HCT116 (cell line): ENCODE measurements around the gene CDKN2B-AS1.

Experiments used
- EZH2 ChIP-seq: fragments of 200-600 bp; sonication (generic); IDR thresholded peaks from 2 replicates; pipeline ENCODE4 v1.6.1; 2017; ENCODE audit warnings: antibody characterized with exemption, mixed run types
- POLR2A ChIP-seq: IDR thresholded peaks from 2 replicates; pipeline ENCODE4 v1.7.0; 2011; ENCODE audit warnings: borderline replicate concordance; ENCODE audit not compliant: insufficient read depth, insufficient read length; ENCODE audit errors: extremely low read depth
- POLR2AphosphoS5 ChIP-seq: IDR thresholded peaks from 2 replicates; pipeline ENCODE4 v1.6.1; 2011; ENCODE audit warnings: mild to moderate bottlenecking, low read depth, low read length, moderate library complexity
- RAD21 ChIP-seq: IDR thresholded peaks from 2 replicates; pipeline ENCODE4 v1.6.1; 2012; ENCODE audit warnings: low read depth, mild to moderate bottlenecking
- SIN3A ChIP-seq: IDR thresholded peaks from 2 replicates; pipeline ENCODE4 v1.6.1; 2012; ENCODE audit warnings: low read depth
- TF ChIP-seq, protein P1 (sequence below), 3 experiments: fragments of 200-600 bp in 1 of 3; sonication (generic) in 1 of 3; IDR thresholded peaks in 2 of 3; conservative IDR thresholded peaks in 1 of 3; 2 replicates each; pipeline ENCODE4 v1.5.1; 2012 to 2017; ENCODE audit warnings: low read depth in 2 of 3, low read length in 2 of 3, antibody characterized with exemption in 1 of 3, borderline replicate concordance in 1 of 3, control low read depth in 1 of 3, mild to moderate bottlenecking in 1 of 3, mixed read lengths in 1 of 3, mixed run types in 1 of 3, moderate library complexity in 1 of 3; ENCODE audit not compliant: insufficient read depth in 1 of 3

DNA sequence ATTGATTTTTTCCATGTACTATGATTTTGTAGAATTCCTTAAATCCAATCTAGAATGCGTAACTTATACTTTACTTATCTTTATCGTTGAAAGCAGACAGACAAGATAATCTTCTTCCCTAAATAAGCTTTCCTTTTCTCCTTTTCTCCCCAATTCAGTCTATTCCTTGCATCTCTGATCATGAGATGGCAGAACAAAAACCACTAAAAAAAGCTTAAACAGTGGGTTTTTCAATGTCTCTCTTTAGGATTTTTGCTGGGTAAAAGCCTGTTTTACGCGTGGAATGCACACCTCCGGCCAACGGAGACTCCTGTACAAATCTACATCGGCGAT lies 13.8 kb downstream of the CDKN2B-AS1 start:
- no peak for TF ChIP-seq EZH2
- TF ChIP-seq POLR2AphosphoS5 = 0 out of 2 replicates have a peak, but pooled peaks have one; percentile 26
- TF ChIP-seq SIN3A = no peak
- TF ChIP-seq, protein P1, sequence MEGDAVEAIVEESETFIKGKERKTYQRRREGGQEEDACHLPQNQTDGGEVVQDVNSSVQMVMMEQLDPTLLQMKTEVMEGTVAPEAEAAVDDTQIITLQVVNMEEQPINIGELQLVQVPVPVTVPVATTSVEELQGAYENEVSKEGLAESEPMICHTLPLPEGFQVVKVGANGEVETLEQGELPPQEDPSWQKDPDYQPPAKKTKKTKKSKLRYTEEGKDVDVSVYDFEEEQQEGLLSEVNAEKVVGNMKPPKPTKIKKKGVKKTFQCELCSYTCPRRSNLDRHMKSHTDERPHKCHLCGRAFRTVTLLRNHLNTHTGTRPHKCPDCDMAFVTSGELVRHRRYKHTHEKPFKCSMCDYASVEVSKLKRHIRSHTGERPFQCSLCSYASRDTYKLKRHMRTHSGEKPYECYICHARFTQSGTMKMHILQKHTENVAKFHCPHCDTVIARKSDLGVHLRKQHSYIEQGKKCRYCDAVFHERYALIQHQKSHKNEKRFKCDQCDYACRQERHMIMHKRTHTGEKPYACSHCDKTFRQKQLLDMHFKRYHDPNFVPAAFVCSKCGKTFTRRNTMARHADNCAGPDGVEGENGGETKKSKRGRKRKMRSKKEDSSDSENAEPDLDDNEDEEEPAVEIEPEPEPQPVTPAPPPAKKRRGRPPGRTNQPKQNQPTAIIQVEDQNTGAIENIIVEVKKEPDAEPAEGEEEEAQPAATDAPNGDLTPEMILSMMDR (IDR thresholded peaks at IDR 0.05 in 2 of 3, conservative IDR thresholded peaks at IDR 0.05 in 1 of 3; ENCODE audit: borderline replicate concordance in 1 of 3, insufficient read depth in 1 of 3, low read depth in 2 of 3, low read length in 2 of 3) = no peak
- no peak for TF ChIP-seq POLR2A
- TF ChIP-seq RAD21 = no peak
